ENCODE measurements around the gene KREMEN2. TPM values are rescaled to one million over a fixed set of nuclear protein-coding genes. Genes with fewer than 3 reads are reported as not detected.
A peak's percentile ranks its signal among the peaks of the same experiment; 100 is the strongest.

The KREMEN2 gene
- total and polyA plus RNA-seq, 2 experiments from 2014 or later = 3.6 to 4.9 TPM

- Histone ChIP-seq H3K27ac (no peak overlapping the region), H3K79me2 (no peaks in the 10 kb centered on the region), H3K9me3 (ENCODE audit: low read depth) (no peaks in the 10 kb centered on the region), H3K27me3 (peaks cover 30% of the 10 kb centered on the region), H3K4me1 (ENCODE audit: insufficient read depth) (peaks cover 23% of the 10 kb centered on the region), H3K36me3 (replicated peaks; ENCODE audit: insufficient read depth, low read depth) (no peaks in the 10 kb centered on the region), H3K4me3 (no peak overlapping the region), H4K20me1 (ENCODE audit: insufficient read depth, poor library complexity, severe bottlenecking) (no peaks in the 10 kb centered on the region), H2AFZ (no peak overlapping the region), H3K4me2 (no peak overlapping the region), H3K9me2 (replicated peaks; ENCODE audit: insufficient read depth) (no peaks in the 10 kb centered on the region)
- no peak for TF ChIP-seq CTCF (IDR thresholded peaks at IDR 0.05; ENCODE audit: poor library complexity)
- TF ChIP-seq EZH2 (IDR thresholded peaks at IDR 0.05; ENCODE audit: borderline replicate concordance) = no peak
- no peak for TF ChIP-seq EZH2phosphoT487 (IDR thresholded peaks at IDR 0.05; ENCODE audit: low read depth, severe bottlenecking, unreplicated experiment)
- WGBS (ENCODE audit: low lambda C conversion rate, missing lambda C conversion rate) = 95% methylated on average over 18 of the region's 33 CpGs
- DNase-seq (ENCODE audit: low spot score) = no peak
These were observed 3.7 kb downstream of the KREMEN2 start for GRCh38 chr16:2967721-2968161.

GRCh38 chr16:2968368-2968737, 4.3 kb downstream of the KREMEN2 start:
- no peaks in the 10 kb centered on the region for H3K79me2 ChIP-seq
- no peak for DNase-seq (ENCODE audit: low spot score)
- 59% methylated on average over 16 of the region's 18 CpGs for WGBS (ENCODE audit: low lambda C conversion rate, missing lambda C conversion rate)
- no peaks in the 10 kb centered on the region for H3K36me3 ChIP-seq (replicated peaks; ENCODE audit: insufficient read depth, low read depth)
- H4K20me1 ChIP-seq (ENCODE audit: insufficient read depth, poor library complexity, severe bottlenecking) = no peaks in the 10 kb centered on the region
- H3K4me2 ChIP-seq = peak overlapping the region; percentile 88
- peaks cover 24% of the 10 kb centered on the region for H3K27me3 ChIP-seq
- H3K9me3 ChIP-seq (ENCODE audit: low read depth) = no peaks in the 10 kb centered on the region
- H3K27ac ChIP-seq = no peak overlapping the region
- no peak overlapping the region for H3K4me3 ChIP-seq
- peaks cover 19% of the 10 kb centered on the region for H3K4me1 ChIP-seq (ENCODE audit: insufficient read depth)
- no peak for TF ChIP-seq CTCF (IDR thresholded peaks at IDR 0.05; ENCODE audit: poor library complexity)
- TF ChIP-seq EZH2 (IDR thresholded peaks at IDR 0.05; ENCODE audit: borderline replicate concordance) = no peak
- TF ChIP-seq EZH2phosphoT487 (IDR thresholded peaks at IDR 0.05; ENCODE audit: low read depth, severe bottlenecking, unreplicated experiment) = no peak
- no peaks in the 10 kb centered on the region for H3K9me2 ChIP-seq (replicated peaks; ENCODE audit: insufficient read depth)
- H2AFZ ChIP-seq = no peak overlapping the region

DNA sequence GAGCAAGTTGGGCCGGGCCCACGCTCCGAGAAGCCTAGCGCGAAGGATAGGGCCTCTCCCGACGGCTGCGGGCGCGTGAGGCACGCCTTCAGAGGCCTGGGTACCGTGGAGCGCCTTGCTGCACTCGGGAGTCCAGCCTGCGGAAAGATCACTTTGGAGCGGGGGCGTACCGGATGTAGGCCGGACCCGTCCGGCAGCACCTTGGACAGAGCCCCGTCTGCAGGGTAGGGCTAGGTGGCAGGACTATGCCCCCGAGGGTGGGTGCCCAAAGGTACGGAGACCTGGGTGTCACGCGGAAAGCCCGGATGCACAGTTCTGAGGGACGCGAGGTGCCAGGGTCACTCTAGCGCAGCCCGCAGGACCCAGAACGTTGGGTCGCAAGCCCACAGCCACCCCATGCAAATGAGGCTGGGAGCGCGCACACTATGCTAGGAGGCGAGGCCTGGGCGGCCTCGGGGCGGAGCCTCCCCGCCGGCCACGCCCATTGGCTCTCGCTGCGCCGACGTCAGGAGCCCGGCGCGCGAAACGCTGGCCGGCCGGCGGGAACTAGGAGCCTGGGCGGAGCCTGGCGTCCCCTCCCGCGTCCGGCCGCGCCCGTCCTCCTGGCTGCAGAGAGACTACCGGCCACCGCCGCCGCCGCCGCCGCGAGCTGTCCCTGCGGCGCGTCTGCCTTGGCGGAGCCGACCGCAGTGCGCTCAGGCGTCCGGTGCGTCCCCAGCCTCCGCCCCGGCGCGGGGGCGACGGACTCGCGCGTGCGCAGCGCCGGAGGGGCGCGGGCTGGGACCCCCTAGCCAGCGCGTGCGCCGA, 4.9 kb downstream of the KREMEN2 start, which contains the start of gene PAQR4:
TSS of gene PAQR4 (plus strand) at position 611 of the 807 bp plus-strand sequence. CDS start 327 bp downstream, outside the sequence.
- peak within 1 kb of the TSS; percentile 63 for H2AFZ ChIP-seq
- no peaks in the 10 kb centered on the region for H3K36me3 ChIP-seq (replicated peaks; ENCODE audit: insufficient read depth, low read depth)
- WGBS (ENCODE audit: low lambda C conversion rate, missing lambda C conversion rate) = 5% methylated on average over 78 of the region's 98 CpGs
- peak; percentile 95 for DNase-seq (ENCODE audit: low spot score)
- H3K27ac ChIP-seq = no peak within 1 kb of the TSS
- TF ChIP-seq CTCF (IDR thresholded peaks at IDR 0.05; ENCODE audit: poor library complexity) (no peak), EZH2phosphoT487 (IDR thresholded peaks at IDR 0.05; ENCODE audit: low read depth, severe bottlenecking, unreplicated experiment) (no peak), EZH2 (IDR thresholded peaks at IDR 0.05; ENCODE audit: borderline replicate concordance) (no peak)
- H3K9me2 ChIP-seq (replicated peaks; ENCODE audit: insufficient read depth) = no peaks in the 10 kb centered on the region
- peak within 1 kb of the TSS; percentile 88 for H3K4me2 ChIP-seq
- H3K4me3 ChIP-seq = peak within 1 kb of the TSS; percentile 26
- no peaks in the 10 kb centered on the region for H3K9me3 ChIP-seq (ENCODE audit: low read depth)
- H3K4me1 ChIP-seq (ENCODE audit: insufficient read depth) = peaks cover 13% of the 10 kb centered on the region
- no peaks in the 10 kb centered on the region for H3K79me2 ChIP-seq
- H4K20me1 ChIP-seq (ENCODE audit: insufficient read depth, poor library complexity, severe bottlenecking) = no peaks in the 10 kb centered on the region
- peaks cover 18% of the 10 kb centered on the region for H3K27me3 ChIP-seq
